ENCODE measurements around the gene ROR1. TPM values are rescaled to one million over a fixed set of nuclear protein-coding genes. Genes with fewer than 3 reads are reported as not detected.

ROR1 gene
- total and polyA plus RNA-seq, 2 donors (not counting 1 experiment from before 2014, with no cell fraction given) = 0.46 to 16.0 TPM

DNA sequence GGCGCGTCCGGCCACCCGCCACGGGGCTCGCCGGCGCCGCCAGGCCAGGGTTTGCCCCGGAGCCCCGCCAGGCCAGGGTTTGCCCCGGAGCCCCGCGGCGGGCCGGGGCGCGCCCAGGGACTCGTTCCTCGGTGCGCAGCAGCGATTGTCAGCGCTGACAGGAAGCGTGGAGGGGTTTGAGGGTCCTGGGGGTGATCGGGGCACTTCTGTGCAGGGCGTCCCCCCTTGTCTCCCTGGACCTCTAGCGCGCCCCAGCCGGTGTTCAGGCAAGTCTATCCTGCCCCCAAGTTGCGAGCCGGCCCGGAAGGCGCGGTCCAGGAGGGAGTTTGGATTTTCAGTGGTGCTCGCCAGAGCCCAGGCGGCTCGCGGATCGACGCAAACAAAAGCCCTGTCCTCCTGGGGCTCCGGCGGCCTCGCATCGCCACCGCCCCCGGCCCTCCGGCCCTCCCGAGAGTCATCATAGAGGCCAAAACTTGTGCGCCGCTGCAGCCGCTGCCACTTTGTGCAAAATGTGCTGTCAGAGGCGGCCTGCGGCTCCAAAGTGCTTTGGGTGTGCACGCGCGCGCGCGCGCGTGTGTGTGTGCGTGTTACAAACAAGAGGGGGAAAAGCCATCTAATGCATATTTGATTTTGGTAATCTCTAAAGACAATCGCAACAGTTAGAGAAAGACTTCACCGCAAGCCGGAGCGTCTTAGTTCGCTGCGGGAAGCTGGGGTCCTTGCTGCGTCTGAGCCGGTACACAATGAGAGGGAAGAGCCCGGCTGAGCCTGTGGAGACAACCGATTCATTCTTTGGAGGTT lies 1.0 kb downstream of the ROR1 start:
- H3K79me2 ChIP-seq (ENCODE audit: control insufficient read depth, insufficient read depth, low read length) = no peaks in the 10 kb centered on the region
- no peak for TF ChIP-seq EZH2 (IDR thresholded peaks at IDR 0.05; ENCODE audit: borderline replicate concordance, insufficient read depth, low read depth, low read length, poor library complexity, severe bottlenecking)
- TF ChIP-seq, protein P1, sequence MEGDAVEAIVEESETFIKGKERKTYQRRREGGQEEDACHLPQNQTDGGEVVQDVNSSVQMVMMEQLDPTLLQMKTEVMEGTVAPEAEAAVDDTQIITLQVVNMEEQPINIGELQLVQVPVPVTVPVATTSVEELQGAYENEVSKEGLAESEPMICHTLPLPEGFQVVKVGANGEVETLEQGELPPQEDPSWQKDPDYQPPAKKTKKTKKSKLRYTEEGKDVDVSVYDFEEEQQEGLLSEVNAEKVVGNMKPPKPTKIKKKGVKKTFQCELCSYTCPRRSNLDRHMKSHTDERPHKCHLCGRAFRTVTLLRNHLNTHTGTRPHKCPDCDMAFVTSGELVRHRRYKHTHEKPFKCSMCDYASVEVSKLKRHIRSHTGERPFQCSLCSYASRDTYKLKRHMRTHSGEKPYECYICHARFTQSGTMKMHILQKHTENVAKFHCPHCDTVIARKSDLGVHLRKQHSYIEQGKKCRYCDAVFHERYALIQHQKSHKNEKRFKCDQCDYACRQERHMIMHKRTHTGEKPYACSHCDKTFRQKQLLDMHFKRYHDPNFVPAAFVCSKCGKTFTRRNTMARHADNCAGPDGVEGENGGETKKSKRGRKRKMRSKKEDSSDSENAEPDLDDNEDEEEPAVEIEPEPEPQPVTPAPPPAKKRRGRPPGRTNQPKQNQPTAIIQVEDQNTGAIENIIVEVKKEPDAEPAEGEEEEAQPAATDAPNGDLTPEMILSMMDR (IDR thresholded peaks at IDR 0.05) = no peak
- H3K9ac ChIP-seq (ENCODE audit: low read length) = peak overlapping the region; percentile 54
- H3K27ac Mint-ChIP-seq = no peak overlapping the region
- peaks cover 0 to 31% (median 25%) of the 10 kb centered on the region in 4 experiments for H3K27me3 ChIP-seq (replicated peaks in 1 of 4; ENCODE audit: control extremely low read depth in 1 of 4, control insufficient read depth in 3 of 4, insufficient read depth in 4 of 4, low read length in 3 of 4)
- no peaks in the 10 kb centered on the region for H4K20me1 ChIP-seq (ENCODE audit: control insufficient read depth, insufficient read depth, low read length, poor library complexity, severe bottlenecking)
- peak overlapping the region; percentile 95 for H3K4me2 ChIP-seq (replicated peaks; ENCODE audit: low read depth, low read length, poor library complexity, severe bottlenecking)
- ATAC-seq (ENCODE audit: low read depth) (peak; percentile 15), DNase-seq (peak; percentile 43)
- POLR2A ChIA-PET = no interaction called here
- intact Hi-C loops (cut with micrococcal nuclease) = loop anchor here (2.0 to 5.0 kb wide), 2 partner anchors 54 to 117 kb away; no protein-coding TSS in a partner anchor
- 3% methylated on average over 62 of the region's 72 CpGs for WGBS (ENCODE audit: insufficient coverage)
- peaks cover 12 to 21% of the 10 kb centered on the region in 2 donors for H3K4me1 ChIP-seq (ENCODE audit: control insufficient read depth in 2 of 2, insufficient read depth in 2 of 2, low read length in 2 of 2)
- no peak overlapping the region for H3K27ac ChIP-seq (ENCODE audit: low read length in 2 of 2)
- no peaks in the 10 kb centered on the region for H3K9me3 ChIP-seq (ENCODE audit: control extremely low read depth in 1 of 3, control insufficient read depth in 2 of 3, insufficient read depth in 1 of 3, low read length in 2 of 3)
- H3K9me3 Mint-ChIP-seq (ENCODE audit: insufficient read depth) = no peaks in the 10 kb centered on the region
- H3K4me1 Mint-ChIP-seq = peaks cover 20% of the 10 kb centered on the region
- H3K4me3 ChIP-seq (ENCODE audit: control extremely low read depth in 1 of 5, extremely low read depth in 1 of 5, insufficient read depth in 1 of 5, low read depth in 2 of 5, low read length in 4 of 5) = peak overlapping the region; percentile 35 to 72 (median 49)
- H2AFZ ChIP-seq (ENCODE audit: insufficient read depth, low read depth, low read length, poor library complexity, severe bottlenecking) = peak overlapping the region; percentile 72
- H3K27me3 Mint-ChIP-seq = peaks cover 58% of the 10 kb centered on the region
- H3K4me3 Mint-ChIP-seq = peak overlapping the region; percentile 78
- no peaks in the 10 kb centered on the region for H3K36me3 ChIP-seq (replicated peaks in 1 of 2; ENCODE audit: control extremely low read depth in 1 of 2, control insufficient read depth in 1 of 2, extremely low read depth in 1 of 2, insufficient read depth in 2 of 2, low read length in 1 of 2)
- CTCF ChIA-PET = interaction anchor here (0.7 to 2.8 kb wide), 6 partner anchors 55 to 359 kb away, joined by 3 to 40 read pairs (median 4); no protein-coding TSS in a partner anchor
